SHP77 (cell line): ENCODE data around the gene GABRE.

ENCODE experiments used
- DNase-seq, 2 experiments: peaks; one replicate each; lab custom pipeline; 2025; lab: John Stamatoyannopoulos, UW

The GABRE gene, protein sequence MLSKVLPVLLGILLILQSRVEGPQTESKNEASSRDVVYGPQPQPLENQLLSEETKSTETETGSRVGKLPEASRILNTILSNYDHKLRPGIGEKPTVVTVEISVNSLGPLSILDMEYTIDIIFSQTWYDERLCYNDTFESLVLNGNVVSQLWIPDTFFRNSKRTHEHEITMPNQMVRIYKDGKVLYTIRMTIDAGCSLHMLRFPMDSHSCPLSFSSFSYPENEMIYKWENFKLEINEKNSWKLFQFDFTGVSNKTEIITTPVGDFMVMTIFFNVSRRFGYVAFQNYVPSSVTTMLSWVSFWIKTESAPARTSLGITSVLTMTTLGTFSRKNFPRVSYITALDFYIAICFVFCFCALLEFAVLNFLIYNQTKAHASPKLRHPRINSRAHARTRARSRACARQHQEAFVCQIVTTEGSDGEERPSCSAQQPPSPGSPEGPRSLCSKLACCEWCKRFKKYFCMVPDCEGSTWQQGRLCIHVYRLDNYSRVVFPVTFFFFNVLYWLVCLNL

DNA sequence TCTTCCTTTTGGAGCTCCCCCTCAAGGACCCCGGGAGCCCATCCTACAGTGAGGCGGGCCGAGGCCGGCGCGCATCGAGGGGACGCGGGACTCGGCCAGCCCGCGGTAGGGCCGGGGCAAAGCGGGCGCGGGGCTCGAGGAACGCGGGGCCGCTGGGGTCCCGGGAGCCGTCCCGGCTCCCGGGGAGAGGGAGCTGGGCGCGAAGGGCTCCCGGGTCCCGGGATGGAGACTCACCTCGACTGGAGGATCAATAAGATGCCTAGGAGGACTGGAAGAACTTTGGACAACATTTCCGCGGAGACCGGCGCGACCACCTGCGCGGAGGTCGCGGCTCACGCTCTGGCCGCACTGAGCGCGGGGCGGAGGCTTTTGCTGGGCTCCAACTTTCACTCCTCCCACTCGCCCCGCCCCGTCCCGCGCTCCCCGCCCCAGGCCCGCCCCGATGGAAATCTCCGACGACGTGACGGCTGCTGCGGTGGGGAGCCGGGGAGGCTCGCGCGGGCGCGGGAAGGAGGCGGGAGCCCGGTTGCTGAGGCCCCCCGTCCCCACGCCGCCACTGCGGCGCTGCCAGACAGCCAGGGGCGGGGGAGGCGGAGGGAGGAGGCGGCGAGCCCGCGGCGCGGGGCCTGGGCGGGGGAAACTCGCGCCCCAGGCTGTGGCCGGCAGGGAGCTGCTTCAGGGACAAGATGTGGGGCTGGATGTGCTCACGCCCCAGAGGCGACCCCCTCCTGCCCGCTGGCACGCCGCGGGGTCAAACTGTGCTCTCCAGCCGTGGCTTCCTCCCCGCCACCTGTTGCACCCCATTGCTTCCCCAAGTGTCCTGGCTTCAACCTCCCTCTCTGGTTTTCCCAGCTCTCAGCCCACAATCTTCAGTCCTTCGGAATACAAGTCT lies at the start of gene GABRE:
GABRE (minus strand) TSS at position 341 of the 892 bp plus-strand sequence; CDS start at position 290, 51 bp downstream.
- no peak for DNase-seq

DNA sequence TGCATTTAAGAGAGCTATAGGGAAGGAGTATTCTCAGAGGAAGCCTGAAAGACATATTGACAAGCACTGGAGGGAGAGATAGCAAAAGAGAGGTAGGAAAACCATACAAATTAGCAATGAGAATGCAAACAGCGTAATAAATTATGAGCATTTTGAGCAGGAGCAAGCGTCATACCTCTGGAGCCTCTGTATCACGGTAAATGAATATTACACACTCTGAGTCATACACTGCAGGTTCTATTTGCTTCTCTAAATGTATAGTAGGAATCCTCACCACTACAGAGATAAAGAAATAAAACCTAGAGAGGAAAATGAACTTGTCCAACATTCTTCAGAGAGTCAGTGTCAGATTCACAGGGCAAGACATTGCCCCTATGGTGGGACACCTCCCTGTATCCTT lies 46.4 kb upstream of the GABRE start:
- DNase-seq: no peak

DNA sequence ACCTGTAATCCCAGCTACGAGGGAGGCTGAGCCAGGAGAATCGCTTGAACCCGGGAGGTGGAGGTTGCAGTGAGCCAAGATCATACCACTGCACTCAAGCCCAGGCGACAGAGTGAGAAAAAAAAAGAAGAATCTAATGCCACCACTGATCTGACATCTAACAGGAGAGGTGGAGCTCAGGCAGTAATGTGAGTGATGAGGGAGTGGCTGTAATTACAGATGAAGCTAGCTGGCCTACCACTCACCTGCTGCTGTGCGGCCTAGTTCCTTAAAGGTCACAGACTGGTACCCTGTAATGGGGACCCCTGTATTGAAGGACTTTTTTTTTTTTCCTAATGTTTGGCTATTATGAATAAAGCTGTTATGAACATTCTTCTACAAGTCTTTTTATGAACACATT lies 25.3 kb upstream of the GABRE start:
- no peak for DNase-seq

DNA sequence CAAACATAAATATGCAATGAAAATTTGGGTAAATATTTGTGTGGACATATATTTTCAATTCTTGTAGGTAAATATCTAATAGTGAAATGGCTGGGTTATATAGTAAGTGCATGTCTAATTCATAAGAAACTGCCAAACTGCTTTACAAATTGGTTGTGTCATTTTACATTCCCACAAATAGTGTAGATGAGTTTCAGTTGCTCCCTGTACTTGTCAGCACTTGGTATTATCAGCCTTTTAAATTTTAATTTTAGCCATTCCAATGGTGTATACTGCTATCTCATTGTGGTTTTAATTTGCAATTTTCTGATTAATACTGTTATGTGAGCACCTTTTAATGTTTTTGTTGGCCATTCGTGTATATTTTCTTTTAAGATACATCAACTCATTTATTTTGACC lies 23.1 kb upstream of the GABRE start:
- DNase-seq: no peak

- no peak for DNase-seq
Observed at GRCh38 chrX:151996347-151996746, 21.9 kb upstream of the GABRE start.

- DNase-seq: no peak
Observed at GRCh38 chrX:151994476-151994875, 20.0 kb upstream of the GABRE start.

DNA sequence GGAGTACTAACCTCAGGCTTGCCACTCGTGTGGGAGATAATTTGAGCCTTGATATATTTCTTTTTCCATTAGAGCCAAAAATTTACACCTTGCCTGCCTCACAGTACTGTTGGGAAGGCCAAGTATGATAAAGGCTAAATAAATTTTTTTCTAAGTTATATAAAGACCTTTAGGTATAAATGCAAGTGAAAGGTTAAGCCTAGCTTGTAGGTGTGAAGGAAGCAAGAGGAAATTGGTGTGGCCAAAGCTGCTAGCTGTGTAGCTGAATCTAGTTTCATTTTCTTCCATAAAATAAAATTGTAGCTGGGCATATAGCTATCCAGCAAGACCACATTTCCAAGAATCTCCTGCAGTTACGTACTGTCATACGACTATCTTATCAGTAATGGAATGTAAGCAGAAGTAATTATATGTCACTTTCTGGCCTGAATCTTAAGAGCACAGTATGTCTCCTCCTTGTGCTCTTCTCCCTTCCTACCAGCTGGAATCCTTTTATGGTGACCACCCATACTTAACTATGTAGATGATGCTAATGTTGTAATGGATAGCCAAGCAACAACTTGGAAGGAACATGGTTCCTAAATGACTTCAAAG lies 14.3 kb upstream of the GABRE start:
- no peak for DNase-seq

GRCh38 chrX:151987108-151987507 lies 12.6 kb upstream of the GABRE start:
- no peak for DNase-seq

DNA sequence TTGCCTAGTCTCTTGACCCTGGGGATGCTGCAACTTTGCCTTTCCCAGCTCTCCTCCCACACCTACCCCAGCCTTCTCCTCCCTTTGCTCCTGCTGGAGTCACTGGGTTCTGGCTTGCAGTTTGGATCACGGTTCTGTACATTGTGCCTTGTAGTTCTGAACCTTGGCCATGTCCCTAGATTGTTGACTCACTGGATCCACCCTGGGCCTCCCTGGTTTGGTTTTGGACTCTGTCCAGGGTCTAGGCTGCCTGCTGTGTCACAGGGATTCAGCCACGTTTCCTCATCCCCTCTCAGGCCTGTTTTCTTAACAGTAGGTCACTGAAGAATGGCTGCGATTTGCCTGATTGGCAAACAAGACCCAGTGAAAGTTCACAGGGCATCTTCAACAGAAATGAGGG lies 11.5 kb upstream of the GABRE start:
- DNase-seq: no peak

DNA sequence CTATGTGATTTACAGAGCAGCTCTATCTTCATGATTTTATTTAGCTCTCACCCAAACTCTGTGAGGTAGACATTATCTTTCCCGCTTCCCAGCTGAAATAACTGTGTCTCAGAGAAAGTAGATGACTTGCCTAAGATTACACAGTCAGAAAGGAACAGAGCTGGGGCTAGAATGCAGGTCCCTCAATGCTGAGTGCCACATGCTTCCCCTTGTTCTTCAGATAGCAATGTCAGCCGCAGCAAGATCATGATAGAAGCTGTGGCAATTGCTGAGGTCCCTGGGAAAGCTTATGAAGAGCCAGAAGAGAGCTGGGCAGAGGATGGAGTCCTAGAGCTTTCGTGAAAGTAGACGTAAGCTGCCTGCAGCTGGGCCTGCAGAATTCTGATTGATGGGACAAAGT lies 11.1 kb upstream of the GABRE start:
- no peak for DNase-seq

GRCh38 chrX:151984902-151985301 lies 10.4 kb upstream of the GABRE start:
- DNase-seq: no peak

GRCh38 chrX:151984328-151984727 lies 9.9 kb upstream of the GABRE start:
- DNase-seq: no peak

- DNase-seq: no peak
Observed at GRCh38 chrX:151983186-151983585, 8.7 kb upstream of the GABRE start.

- no peak for DNase-seq
Observed at GRCh38 chrX:151982222-151982621, 7.7 kb upstream of the GABRE start.

- no peak for DNase-seq
Observed at GRCh38 chrX:151981129-151981528, 6.7 kb upstream of the GABRE start.

DNA sequence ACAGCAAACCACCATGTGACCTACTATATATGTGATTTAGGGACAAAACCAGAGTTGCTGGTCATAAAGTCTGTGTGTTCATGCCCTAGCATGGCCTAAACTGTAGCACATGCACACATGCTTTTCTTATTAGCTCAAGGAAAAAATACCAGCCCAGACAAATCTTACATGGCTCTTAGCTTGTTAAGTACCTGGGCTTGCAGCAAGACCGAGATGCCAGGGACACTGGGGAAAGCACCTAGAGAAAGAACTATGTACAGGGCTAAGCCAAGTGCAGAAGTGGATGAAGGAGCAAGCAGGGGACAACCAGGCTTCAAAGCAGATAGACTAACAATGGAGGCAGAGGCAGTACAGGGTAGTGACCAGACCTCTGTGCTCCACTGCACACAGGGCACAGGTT lies 3.4 kb upstream of the GABRE start:
- DNase-seq: no peak

DNA sequence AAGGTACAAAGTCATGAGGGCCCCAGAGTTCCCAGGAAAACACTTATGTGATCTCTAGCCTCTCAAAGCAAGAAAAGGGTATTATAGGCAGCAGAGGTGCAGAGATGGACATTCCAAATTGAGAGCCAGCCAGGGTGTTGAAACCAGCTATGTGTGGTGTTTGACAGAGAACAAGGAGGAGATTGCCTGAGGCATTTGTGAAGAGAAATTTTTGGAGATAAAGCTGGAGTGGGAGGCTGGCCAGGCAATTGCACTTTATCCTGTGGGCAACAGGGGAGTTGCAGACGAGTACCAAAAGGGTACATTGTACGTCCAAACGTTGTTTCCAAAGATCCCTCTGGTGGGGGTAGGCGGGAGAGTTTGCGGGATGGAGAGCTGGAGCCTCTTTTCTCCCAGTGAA lies 2.5 kb upstream of the GABRE start:
- DNase-seq: no peak

- no peak for DNase-seq
Observed at GRCh38 chrX:151975736-151976275, 1.3 kb upstream of the GABRE start.

DNA sequence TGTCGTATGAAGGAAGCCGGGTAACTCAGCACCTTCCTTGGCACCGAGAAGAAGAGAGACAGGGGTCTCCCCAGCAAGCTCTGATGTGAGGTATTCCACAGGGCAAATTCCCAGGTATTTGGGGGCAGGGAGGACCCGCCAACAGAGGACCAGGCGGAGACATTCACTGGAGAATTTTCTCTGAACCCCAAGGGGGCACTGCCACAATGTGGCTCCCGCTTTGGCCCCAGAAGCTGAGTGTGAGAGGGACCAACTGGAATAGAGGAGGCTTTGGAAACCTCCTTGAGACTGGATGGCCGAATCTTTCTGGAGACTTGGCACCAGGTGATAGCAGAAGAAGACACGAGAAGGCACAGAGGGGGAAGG lies 735 bp upstream of the GABRE start:
- DNase-seq: no peak

- no peak for DNase-seq
Observed at GRCh38 chrX:151973851-151974335, 583 bp downstream of the GABRE start.

DNA sequence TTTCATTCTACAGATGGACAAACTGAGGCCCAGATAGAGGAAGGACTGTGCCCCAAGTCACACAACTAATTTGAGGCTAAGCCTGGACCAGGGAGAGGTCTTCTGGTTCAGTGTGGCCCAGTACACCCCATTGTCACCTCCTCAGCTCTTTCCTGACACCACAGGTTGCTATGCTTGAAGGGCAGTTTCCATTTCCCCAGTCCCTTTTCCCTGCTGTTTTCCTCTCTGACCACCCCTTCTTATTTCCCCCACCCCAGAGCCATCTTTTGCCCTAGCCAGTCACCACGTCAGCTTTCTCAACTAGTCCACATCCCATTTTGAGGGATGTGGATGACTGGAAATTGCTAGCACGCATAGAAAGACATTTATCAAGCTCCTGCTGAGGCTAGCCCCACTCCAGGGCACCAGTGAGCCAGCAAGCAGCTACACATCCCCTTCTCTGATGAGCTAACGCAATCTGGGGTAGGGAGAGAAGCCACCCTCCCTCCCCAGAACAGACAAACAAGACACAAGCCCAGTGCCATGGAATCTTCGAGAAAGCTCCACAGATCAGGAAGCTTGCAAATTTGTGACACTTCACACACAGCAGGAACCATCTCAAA lies 1.3 kb downstream of the GABRE start:
- no peak for DNase-seq

DNA sequence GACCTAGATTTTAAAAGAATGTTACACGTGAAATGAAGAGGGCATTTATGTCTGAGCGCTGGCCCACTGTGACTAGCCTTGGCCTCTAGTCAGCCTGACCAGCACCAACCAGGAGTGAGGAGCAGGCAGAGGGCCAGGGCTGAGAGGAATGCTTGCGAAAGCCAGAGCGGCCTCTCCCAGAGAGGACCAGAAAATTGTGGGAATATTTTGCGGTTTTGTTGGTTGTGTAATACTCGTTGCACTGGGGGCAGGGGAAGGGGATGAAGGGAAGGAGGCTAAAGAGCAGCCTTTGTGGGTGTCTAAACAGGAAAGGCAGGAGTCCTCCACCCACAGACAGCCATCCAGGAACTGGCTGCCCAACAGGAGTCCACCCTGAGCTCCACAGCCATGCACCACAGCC lies 3.8 kb downstream of the GABRE start:
- DNase-seq: no peak
